DOHH2 (cell line): ENCODE data around the gene UBE4A.
A peak's percentile ranks its signal among the peaks of the same experiment; 100 is the strongest.
"Not testable (repeated sequence)": the region's sequence is repeated elsewhere in the genome, so short reads cannot be mapped to it uniquely, and the experiment has no call there.

Experiments used
- H3F3A ChIP-seq: fragments of 200-600 bp; sonication (generic), shearing (Covaris generic); 2 replicates; pipeline ENCODE4 v1.6.0; 2016; ENCODE audit warnings: antibody characterized with exemption, mild to moderate bottlenecking; ENCODE audit not compliant: control insufficient read depth, insufficient read depth
- H3K27ac ChIP-seq: fragments of 200-600 bp; sonication (generic); 2 replicates; pipeline ENCODE4 v1.5.1; 2014; ENCODE audit warnings: low read depth, mild to moderate bottlenecking, low read length, moderate library complexity
- H3K27me3 ChIP-seq: fragments of 200-600 bp; sonication (generic); 2 replicates; pipeline ENCODE4 v1.6.1; 2014; ENCODE audit warnings: mild to moderate bottlenecking, low read length, mixed read lengths; ENCODE audit not compliant: control insufficient read depth
- H3K36me3 ChIP-seq: fragments of 200-600 bp; sonication (generic); 2 replicates; pipeline ENCODE4 v1.6.1; 2014; ENCODE audit warnings: mild to moderate bottlenecking, low read length, moderate library complexity, mixed read lengths; ENCODE audit not compliant: control insufficient read depth
- H3K4me1 ChIP-seq: fragments of 200-600 bp; sonication (generic); 2 replicates; pipeline ENCODE4 v1.6.1; 2014; ENCODE audit warnings: mild to moderate bottlenecking, low read length, mixed read lengths; ENCODE audit not compliant: control insufficient read depth
- H3K4me2 ChIP-seq: fragments of 200-600 bp; sonication (generic); 2 replicates; pipeline ENCODE4 v1.6.0; 2014; ENCODE audit warnings: mild to moderate bottlenecking, low read length, moderate library complexity
- H3K4me3 ChIP-seq: fragments of 200-600 bp; sonication (generic); 2 replicates; pipeline ENCODE4 v1.5.1; 2014; ENCODE audit warnings: mild to moderate bottlenecking, low read length, mixed read lengths
- H3K79me2 ChIP-seq: fragments of 200-600 bp; sonication (generic); 2 replicates; pipeline ENCODE4 v1.6.1; 2014; ENCODE audit warnings: mild to moderate bottlenecking, low read length, mixed read lengths; ENCODE audit not compliant: control insufficient read depth
- H3K9me2 ChIP-seq: fragments of 200-600 bp; sonication (generic); replicated peaks from 2 replicates; pipeline ENCODE4 v1.6.1; 2014; ENCODE audit warnings: mild to moderate bottlenecking, low read length, mixed read lengths; ENCODE audit not compliant: control insufficient read depth
- H3K9me3 ChIP-seq: fragments of 200-600 bp; sonication (generic); 2 replicates; pipeline ENCODE4 v1.6.1; 2014; ENCODE audit warnings: antibody characterized with exemption, low read length, mixed read lengths; ENCODE audit not compliant: control insufficient read depth, insufficient read depth
- H4K20me1 ChIP-seq: fragments of 200-600 bp; sonication (generic); 2 replicates; pipeline ENCODE4 v1.6.0; 2014; ENCODE audit warnings: low read depth, mild to moderate bottlenecking, antibody characterized with exemption, low read length, moderate library complexity; ENCODE audit not compliant: control insufficient read depth, insufficient read depth
- EZH2phosphoT487 ChIP-seq: fragments of 200-600 bp; sonication (generic); IDR thresholded peaks from 2 replicates; pipeline ENCODE4 v1.6.1; 2017; ENCODE audit warnings: borderline replicate concordance, mild to moderate bottlenecking, antibody characterized with exemption, low read length, moderate library complexity, mixed read lengths
- TF ChIP-seq, protein P1 (sequence below): fragments of 200-600 bp; sonication (generic); IDR thresholded peaks from one replicate; pipeline ENCODE4 v1.5.1; 2014; ENCODE audit warnings: antibody characterized with exemption, mild to moderate bottlenecking, low read depth, low read length; ENCODE audit not compliant: poor library complexity, severe bottlenecking

UBE4A gene

DNA sequence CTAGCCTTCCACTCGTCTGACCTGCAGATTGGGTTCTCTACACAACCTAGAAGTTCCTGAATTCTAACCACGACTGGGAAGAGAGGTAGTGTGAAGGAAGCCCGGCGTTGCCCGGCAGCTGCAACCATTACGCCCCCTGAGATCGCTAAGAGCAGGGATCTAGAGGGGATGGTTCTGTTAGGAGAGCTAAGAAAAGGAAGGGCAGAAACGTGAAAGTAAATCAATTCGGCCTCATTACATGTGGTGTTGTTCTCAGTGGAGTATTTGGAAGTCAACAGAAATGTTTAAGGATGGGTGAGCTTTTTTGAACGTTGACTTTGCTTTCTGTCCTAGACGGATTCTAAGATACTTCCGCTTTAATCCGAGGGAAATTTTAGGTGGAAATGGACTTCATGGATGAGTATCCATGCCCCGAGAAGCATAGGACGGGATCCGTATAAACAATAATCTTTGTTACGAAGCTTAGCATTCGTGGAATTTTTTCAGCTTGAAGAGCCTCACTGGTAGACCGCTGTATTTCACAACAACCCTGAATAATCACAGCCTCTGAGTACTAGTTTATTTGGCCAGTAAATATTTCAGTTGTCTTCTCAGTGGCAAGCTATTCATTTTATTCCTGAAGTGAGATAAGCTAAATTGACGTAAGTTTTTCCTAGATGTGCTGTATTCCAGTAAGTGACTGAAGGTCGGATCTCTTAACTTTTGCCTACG is 42.6 kb downstream of the UBE4A start:
- no peaks in the 10 kb centered on the region for H3K9me3 ChIP-seq
- H3F3A ChIP-seq, result peaks cover 19% of the 10 kb centered on the region
- peak overlapping the region; percentile 86 for H3K4me2 ChIP-seq
- peaks cover 76% of the 10 kb centered on the region for H3K36me3 ChIP-seq
- peaks cover 68% of the 10 kb centered on the region for H3K4me1 ChIP-seq
- TF ChIP-seq EZH2phosphoT487, result no peak
- TF ChIP-seq, protein P1, sequence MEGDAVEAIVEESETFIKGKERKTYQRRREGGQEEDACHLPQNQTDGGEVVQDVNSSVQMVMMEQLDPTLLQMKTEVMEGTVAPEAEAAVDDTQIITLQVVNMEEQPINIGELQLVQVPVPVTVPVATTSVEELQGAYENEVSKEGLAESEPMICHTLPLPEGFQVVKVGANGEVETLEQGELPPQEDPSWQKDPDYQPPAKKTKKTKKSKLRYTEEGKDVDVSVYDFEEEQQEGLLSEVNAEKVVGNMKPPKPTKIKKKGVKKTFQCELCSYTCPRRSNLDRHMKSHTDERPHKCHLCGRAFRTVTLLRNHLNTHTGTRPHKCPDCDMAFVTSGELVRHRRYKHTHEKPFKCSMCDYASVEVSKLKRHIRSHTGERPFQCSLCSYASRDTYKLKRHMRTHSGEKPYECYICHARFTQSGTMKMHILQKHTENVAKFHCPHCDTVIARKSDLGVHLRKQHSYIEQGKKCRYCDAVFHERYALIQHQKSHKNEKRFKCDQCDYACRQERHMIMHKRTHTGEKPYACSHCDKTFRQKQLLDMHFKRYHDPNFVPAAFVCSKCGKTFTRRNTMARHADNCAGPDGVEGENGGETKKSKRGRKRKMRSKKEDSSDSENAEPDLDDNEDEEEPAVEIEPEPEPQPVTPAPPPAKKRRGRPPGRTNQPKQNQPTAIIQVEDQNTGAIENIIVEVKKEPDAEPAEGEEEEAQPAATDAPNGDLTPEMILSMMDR, result peak; percentile 35
- H3K27ac ChIP-seq, result peak overlapping the region; percentile 64
- H3K9me2 ChIP-seq, result no peaks in the 10 kb centered on the region
- peaks cover 35% of the 10 kb centered on the region for H4K20me1 ChIP-seq
- H3K27me3 ChIP-seq, result no peaks in the 10 kb centered on the region
- H3K79me2 ChIP-seq, result peaks cover 63% of the 10 kb centered on the region
- H3K4me3 ChIP-seq, result peak overlapping the region; percentile 92

DNA sequence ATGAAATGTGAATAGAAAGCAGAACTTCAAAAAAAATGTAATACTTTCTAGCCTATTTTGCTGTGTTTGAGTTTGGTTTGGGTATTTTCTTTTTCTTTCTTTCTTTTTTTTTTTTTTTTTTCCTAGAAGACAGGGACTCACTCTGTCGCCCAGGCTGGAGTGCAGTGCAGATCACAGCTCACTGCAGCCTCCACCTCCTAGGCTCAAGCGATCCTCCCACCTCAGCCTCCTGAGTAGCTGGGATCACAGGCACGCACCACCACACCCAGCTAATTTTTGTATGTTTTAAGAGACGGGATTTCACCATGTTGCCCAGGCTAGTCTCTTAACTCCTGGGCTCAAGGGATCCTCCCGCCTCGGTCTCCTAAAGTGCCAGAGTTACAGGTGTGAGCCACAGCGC is 43.2 kb downstream of the UBE4A start:
- H4K20me1 ChIP-seq, result peaks cover 35% of the 10 kb centered on the region
- H3K27ac ChIP-seq, result not testable (repeated sequence)
- peak overlapping the region; percentile 86 for H3K4me2 ChIP-seq

DNA sequence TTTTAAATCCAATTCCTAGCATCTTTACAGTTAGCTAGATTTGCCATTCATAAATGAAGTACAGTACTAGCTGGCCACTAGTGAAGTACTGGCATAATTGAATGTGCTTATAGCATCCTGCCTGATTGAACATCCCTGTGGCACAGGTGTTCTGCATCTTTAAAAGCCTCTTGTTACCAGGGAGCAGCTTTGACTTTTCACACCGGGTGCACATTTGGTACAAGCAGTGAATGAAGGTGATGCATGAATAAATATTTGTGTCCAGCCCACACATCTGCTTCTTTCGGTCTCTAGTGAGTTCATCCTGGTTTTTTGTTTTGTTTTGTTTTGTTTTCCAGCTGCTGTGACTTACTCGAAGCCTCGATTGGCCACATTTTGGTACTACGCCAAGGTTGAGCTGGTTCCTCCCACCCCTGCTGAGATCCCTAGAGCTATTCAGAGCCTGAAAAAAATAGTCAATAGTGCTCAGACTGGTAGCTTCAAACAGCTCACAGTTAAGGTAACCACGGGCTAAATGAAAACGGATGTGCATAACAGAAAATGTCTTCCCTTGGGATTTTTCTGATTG is 47.3 kb downstream of the UBE4A start:
- H3K36me3 ChIP-seq, result peaks cover 88% of the 10 kb centered on the region
- H3K79me2 ChIP-seq, result peaks cover 82% of the 10 kb centered on the region
- peak overlapping the region; percentile 22 for H3K4me2 ChIP-seq

More for the DNA sequence above, 43.2 kb downstream of the UBE4A start:
- Histone ChIP-seq H3K36me3 (peaks cover 80% of the 10 kb centered on the region), H3K4me1 (peaks cover 69% of the 10 kb centered on the region), H3K79me2 (peaks cover 68% of the 10 kb centered on the region), H3K4me3 (peak overlapping the region; percentile 92), H3F3A (peaks cover 19% of the 10 kb centered on the region)
- H3K9me2 ChIP-seq, H3K9me3 ChIP-seq, H3K27me3 ChIP-seq: not testable (repeated sequence)

More for the DNA sequence above, 47.3 kb downstream of the UBE4A start:
- TF ChIP-seq, protein P1, result no peak
- TF ChIP-seq EZH2phosphoT487, result no peak
- no peaks in the 10 kb centered on the region for H3K27me3 ChIP-seq
- no peaks in the 10 kb centered on the region for H3K9me2 ChIP-seq
- no peak overlapping the region for H3K4me3 ChIP-seq
- H3K4me1 ChIP-seq, result peaks cover 79% of the 10 kb centered on the region
- H3K9me3 ChIP-seq, result no peaks in the 10 kb centered on the region
- no peak overlapping the region for H3K27ac ChIP-seq
- H3F3A ChIP-seq, result peaks cover 23% of the 10 kb centered on the region
- peaks cover 35% of the 10 kb centered on the region for H4K20me1 ChIP-seq
